Muscle of arm (tissue), 12 donors: ENCODE data around the gene CCDC91. TPM values are rescaled to one million over a fixed set of nuclear protein-coding genes. Genes with fewer than 3 reads are reported as not detected.

Experiments used
- DNase-seq: peaks from one replicate; pipeline ENCODE4 v3.0.0-alpha.2; 2013
- polyA plus RNA-seq, 12 donors: library from polyadenylated mRNA; unstranded; fragments of 120-200 nt; gene quantifications; one replicate each; pipeline ENCODE4 v1.2.1, GENCODE V29; 2013; ENCODE audit not compliant: insufficient read length in 12 of 12

The CCDC91 gene
- polyA plus RNA-seq, 12 donors: 21.4 to 52.1 (median 24.4) TPM; not detected in 1

GRCh38 chr12:28578361-28578760, 388.1 kb downstream of the CCDC91 start:
- no peak for DNase-seq

DNA sequence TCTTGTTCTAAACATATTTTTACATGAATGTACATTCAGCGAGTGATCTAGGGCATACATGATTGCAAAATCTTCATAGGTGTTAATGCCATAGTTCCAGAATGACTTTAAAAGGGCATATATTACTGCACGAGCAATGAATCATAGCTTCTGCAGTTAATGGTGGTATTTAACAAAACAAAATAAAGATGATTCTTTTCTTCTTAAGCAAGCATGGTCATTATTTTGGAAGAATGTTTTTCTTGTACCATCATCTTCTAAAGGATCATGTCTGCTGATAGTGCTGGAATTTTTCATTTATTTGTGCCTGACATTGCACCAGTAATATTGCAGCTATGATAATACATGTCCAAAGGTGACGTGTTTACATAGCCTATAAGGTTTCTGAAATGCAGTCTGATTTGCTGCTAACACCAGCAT, 388.6 kb downstream of the CCDC91 start:
- DNase-seq: no peak

DNA sequence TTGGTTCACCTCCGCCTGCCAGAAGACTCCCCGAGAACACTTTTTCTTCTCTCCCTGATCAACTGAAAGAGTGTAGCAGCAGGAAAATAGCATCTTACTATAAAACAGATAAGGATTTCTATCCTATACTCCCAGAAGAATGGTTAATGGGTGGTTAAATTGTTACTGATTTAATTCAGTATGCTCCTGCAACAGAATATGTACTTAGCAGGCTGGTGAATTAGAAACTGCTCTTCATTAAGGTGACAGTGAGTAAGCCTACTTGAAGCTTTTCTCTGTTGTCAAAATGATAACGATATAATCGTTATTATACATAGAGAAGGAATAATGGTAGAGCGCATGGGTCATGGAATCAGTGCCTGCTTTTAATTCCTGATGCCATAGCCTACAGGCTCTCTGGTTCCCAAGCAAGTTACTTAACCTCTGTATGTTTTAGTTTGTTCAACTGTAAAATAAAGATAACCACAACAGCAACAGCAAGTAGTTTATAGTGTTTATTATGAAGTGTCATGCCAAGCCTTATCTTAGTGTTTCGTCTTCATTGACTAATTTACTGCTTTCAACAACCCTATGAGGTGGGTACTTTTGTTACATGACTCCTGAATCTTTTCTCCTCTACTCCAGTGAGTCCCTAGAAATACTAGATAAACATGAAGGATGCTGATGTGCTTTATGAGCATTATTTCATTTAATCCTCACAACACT, 392.6 kb downstream of the CCDC91 start:
- DNase-seq: no peak

DNA sequence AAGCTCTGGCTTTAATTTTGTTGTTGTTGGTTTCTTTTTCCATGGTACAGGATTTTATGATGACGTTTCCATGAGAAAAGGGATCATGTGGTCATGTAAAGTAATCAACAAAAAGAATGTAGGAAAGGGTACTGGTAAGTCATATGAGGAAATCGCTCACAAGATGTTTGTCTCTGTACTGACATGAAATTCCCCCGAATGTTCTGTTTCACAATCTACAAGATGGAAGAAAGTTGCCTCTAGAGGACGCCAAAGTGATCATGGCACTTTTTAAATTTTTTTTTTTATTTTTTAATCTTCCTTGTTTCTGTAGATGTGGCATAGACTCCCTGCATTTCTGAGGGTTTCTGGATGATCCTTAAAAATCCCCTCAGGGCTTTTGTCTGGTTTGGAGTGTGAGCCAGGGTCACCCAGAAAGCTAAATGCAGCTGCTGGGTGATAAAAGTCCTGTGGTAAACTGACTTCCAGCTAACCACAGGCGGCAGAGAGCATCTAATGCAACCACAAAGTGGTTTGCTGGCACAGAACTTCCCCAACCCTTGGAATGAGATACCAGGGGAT, 393.5 kb downstream of the CCDC91 start:
- no peak for DNase-seq

GRCh38 chr12:28585146-28585545, 394.9 kb downstream of the CCDC91 start:
- no peak for DNase-seq

GRCh38 chr12:28586481-28586880, 396.2 kb downstream of the CCDC91 start:
- no peak for DNase-seq

- DNase-seq: no peak
Observed at GRCh38 chr12:28591831-28592230, 401.6 kb downstream of the CCDC91 start.

Other genes starting within 250 kb of the CCDC91 start
- 1 to 10 TPM in 9 of 12 donors, under 1 TPM in 1, not detected in 2; 0.89 to 8.1 (median 2.0) TPM for gene PTHLH, start 217.7 kb upstream of the CCDC91 start, polyA plus RNA-seq